Nucleus accumbens (tissue), 56 donors: ENCODE results near the gene MAST2.
"Not testable (repeated sequence)": the region's sequence is repeated elsewhere in the genome, so short reads cannot be mapped to it uniquely, and the experiment has no call there.

ENCODE experiments used
- DNase-seq, 56 donors: peaks; one replicate each; lab custom pipeline; 2025; lab: John Stamatoyannopoulos, UW

The MAST2 gene

DNA sequence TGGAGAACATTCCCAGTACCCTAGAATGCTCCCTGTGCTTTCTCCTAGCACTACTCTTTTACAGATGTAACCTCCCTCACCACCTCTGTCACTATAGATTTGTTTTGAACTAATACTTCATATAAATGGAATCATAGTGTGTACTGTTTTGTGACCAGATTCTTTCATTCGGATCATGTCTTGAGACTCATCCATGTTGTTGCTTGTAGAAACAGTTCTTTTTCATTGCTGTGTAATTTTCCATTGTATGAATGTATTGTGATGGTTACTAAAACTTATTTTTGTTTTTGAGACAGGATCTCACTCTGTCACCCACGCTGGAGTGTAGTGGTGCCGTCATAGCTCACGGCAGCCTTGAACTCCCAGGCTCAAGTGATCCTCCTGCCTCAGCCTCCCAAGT, 2.7 kb downstream of the MAST2 start:
- no peak for DNase-seq

DNA sequence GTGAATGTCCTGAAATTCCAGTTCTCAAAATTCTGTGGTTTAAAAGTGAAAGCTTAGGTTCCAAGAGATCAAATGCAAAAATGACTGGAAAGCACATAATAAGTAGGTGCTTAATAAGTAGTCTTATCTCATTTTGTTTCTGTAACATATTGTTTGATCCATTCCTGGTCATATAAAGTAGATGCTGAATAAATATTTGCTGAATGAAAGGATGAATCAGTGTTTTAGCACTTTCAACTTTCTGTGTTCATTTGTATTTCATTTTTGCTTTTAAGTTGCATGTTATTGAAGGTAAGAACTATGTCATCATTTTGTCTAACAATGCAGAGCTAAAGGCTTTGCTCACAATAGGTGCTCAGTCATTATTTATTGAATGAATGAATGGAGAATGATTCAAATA, 6.3 kb downstream of the MAST2 start:
- DNase-seq, result no peak

DNA sequence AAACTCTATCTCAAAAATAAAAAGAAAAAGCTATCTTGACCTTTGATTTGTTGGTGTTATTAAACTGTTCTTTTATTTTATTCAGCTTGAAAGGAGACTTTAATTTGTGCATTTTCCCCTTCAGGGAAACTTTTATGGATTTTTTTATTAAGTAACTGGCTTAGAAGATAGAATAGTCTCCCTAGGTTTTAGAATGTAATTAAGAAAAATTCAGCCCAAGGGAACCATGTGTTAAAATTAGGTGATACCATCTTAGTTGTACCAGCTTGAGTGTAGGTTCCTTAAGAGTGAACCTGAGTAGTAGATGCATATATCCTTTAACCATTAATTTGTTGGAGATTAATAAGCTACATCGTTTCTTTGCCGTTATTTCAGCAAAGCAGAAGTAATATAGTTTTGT, 11.4 kb downstream of the MAST2 start:
- DNase-seq, result no peak

DNA sequence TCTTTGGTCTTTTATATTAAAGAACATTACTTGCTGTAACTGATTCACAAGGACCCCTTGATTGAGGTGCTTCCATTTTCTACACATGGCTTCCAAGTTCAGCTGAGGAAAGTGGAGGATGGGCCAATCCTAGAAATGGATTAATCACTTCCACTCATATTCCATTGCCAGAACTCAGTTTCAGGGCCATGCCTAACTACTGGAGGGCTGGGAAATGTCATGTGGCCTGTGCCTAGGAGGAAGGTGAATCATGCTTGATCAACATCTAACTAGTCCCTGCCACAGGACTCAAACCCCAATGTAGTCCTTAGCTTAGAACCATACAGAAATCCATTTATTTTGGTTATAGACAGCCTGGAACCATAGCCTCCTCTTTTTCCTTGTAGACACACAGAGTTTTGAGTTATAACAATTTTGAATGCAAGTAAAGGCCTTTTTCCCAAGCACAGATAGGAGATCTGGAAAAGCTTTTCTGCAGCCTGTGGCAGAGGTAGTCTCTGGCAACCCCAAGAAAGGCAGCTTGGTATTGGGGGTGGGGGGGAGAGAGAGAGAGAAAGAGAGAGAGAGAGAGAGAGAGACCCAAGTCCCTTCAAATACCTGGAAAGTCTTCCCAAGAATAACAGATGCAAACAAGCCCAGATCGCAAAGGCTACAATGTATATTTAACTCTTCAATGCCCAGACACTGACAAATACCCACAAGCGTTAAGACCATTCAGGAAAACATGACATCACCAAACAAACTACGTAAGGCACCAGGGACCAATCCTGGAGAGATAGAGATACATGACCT, 12.5 kb downstream of the MAST2 start:
- no peak for DNase-seq

DNA sequence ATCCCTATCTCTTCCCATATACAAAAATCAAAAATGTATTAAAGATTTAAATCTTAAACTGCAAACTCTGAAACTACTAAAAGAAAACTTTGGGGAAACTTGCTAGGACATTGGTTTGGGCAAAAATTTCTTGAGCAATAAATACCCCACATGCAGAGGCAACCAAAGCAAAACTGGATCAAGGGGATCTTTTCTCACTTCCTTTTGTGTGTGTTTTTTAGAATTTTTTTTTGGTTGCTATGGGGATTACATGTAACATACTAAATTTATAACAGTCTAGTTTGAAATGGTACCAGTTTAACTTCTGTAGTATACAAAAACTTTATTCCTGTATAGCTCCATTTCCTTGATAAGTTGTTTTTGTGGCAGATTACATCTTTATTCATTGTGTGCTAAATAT, 16.8 kb downstream of the MAST2 start:
- DNase-seq, result no peak

DNA sequence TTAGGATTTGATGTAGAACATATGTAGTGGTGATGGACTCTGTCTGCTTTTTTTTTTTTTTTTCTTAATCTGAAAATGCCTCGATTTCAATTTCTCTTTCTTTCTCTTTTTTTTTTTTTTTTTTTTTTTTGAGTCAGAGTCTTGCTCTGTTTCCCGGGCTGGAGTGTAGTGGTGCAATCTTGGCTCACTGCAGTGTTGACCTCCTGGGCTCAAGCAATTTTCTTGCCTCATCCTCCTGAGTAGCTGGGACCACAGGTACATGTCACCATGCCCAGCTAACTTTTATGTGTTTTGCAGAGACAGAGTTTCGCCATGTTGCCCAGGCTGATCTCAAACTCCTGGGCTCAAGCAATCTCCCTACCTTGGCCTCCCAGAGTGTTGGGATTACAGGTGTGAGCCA, 17.4 kb downstream of the MAST2 start:
- DNase-seq, result no peak

DNA sequence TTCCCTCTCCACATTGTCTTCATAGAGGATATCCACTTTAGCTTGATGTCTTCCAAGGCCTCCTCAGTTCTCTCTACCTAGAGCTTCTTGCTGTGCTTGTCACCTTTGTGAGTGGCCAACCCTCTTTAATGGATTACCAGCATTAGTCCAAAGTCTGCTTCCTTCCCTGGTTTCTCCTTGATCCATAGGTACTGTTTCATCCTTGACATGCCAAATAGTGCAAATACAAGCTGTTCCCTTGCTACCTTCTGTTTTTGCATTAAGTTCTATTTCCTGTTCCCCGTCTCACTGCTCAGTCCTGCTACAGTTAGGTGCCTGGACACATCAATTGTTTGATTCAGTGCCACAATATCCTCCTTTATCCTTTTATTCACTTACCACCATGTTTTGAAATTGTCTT, 19.2 kb downstream of the MAST2 start:
- no peak for DNase-seq

DNA sequence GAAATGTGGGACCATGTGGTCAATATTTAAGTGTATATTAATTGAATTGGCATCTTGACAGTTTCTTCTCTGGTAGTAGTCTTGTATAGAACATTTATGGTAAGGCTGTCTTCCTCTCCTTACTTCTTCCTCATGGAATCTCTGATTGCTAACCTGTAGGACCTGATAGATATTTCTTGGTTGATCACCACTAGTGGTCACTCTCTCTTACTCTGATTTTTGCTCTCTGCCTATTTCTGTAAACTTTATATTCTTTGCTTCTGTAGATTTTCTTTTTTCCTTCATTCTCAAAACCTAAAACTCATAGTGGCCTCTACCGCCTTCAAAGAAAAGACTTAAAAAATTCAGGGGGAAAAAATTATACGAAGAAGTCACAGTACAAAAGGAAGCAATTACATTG, 21.2 kb downstream of the MAST2 start:
- no peak for DNase-seq

DNA sequence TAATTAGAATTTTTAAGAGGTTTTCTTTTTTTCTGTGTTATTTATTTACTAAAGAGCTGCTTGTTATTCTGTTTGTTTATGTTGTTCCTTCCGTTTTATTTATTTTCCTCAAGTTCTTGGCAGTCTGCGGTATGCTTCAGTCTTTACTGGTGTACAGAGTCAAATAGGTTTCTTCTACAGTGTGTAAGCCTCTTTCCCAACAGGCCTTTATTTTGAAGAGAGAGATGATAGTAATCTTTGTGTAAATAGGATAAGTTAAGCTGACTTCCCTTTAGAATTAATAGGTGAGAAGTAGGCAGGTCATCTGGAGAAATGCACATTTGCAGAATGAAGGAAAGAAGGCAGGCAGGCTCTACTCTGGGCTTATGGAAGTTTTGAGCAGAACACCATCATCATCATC, 23.8 kb downstream of the MAST2 start:
- no peak for DNase-seq

DNA sequence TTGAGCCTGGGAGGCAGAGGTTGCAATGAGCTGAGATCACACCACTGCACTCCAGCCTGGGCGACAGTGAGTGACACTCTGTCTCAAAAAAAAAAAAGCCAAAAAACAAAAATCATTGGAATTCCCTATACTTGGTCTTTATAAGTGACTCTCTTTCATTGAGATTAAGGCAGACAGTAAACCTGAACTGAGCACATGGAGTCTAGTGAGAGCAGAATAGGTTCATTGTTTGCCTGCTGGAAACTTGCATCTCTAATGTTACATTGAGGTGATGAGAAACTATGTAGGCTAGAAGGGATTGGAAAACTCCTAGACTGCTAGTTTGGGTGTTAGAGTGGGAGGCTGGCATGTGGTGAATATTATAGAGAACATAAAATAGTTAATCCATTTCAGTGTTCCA, 25.4 kb downstream of the MAST2 start:
- no peak for DNase-seq

DNA sequence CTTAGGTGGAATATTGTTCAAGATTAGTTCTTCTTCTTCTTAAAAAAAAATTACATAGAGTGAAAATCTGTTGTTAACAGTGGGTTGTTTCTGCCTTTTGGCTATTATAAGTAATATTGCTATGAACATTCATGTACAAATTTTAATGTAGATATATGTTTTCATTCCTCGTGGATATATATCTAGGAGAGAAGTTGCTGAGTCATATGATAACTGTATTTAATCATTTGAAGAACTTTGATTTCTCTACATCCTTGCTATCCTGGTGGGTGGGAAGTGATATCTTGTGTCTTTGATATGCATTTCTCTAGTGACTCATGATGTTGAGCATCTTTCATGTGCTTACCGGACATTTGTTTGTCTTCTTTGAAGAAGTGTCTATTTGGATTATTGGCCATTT, 29.9 kb downstream of the MAST2 start:
- no peak for DNase-seq

DNA sequence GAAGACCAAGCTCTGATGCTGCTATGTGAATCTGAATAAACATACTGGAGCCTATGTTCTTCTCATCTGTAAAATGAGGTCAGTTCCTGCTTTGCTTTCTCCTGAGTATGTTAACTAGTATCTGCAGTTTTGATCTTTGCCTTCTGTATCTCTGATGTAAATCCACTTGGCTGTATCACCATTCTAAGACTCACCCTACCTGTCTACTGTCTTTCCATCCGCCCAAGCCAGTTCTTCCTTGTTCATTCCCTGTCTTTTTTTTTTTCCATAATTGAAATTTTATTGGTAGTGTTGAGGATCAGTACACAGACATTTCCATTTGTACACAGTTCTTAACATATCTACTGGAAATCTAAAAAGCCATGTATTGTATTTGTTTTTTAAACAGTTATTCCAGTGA, 31.3 kb downstream of the MAST2 start:
- DNase-seq, result no peak

DNA sequence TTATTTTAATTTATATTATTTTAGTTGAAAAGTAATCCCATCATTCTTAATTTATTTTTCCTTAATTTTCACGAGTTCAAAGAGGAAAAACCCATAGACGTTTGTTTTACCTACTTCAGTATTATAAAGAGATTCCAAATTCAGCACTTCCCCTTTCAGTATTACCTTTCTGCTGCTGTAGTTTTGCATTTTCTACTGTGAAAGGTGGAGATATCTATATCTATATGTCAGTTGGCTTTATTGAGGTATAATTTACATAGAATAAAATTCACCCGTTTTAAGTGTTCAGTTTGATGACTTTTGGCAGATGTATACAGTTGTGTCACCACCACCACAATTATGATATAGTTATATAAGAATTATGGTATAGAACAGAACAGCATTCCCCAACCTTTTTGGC, 33.0 kb downstream of the MAST2 start:
- DNase-seq, result no peak

DNA sequence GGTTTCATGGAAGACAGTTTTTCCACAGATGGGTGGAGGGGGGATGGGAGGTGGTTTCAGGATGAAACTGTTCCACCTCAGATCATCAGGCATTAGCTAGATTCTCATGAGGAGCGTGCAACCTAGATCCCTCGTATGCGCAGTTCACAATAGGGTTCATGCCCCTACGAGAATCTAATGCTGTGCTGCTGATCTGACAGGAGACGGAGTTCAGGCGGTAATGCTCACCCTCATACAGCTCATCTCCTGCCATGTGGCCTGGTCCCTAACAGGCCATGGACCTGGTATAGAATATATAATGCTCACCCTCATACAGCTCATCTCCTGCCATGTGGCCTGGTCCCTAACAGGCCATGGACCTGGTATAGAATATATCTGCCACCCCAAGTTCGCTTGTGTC, 33.4 kb downstream of the MAST2 start:
- not testable (repeated sequence) for DNase-seq

DNA sequence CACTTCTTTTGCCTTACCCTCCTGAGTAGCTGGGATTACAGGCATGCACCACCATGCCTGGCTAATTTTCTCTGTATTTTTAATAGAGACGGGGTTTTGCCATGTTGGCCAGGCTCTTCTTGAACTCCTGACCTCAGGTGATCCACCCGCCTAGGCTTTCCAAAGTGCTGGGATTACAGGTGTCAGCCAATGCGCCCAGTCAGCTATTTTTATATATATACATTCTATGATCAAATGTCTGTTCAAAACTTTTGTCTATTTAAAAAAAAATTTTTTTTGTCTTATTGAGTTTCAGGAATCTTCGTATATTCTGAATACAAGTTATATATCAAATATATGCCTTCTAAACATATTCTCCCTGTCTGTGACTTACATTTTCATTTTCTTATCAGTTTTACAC, 34.9 kb downstream of the MAST2 start:
- not testable (repeated sequence) for DNase-seq

DNA sequence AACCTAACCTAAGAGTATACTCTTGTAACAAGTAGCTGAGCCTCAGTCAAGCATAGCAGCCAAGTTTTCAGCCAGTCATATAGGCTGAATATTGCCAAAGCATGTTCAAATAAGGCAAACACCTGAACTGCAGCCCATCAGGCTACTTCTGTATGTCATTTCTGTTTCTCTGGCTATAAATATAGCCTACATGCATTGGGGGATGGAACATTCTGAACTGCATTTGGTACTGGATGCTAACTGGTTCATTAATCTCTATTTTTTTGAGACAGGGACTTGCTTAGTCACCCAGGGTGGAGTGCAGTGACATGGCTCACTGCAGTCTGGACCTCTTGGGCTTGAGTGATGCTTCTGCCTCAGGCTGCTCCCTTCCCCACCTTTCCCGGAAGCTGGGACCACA, 37.3 kb downstream of the MAST2 start:
- DNase-seq, result no peak

DNA sequence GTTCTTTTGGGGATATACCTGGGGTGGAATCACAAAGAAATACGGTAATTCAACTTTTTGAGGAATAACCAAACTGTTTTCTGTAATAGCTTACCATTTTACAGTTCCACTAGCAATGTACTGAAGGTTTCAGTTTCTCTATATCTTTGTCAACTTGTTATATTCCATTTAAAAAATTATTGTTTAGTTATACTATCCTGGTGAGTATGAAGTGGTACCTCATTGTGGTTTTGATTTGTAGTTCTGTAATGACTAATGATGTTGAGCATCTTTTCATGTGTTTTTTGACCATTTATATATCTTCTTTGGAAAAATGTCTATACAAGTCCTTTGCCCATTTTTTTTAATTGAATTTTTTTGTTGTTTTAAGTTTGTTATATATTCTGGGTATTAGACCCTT, 39.4 kb downstream of the MAST2 start:
- no peak for DNase-seq

DNA sequence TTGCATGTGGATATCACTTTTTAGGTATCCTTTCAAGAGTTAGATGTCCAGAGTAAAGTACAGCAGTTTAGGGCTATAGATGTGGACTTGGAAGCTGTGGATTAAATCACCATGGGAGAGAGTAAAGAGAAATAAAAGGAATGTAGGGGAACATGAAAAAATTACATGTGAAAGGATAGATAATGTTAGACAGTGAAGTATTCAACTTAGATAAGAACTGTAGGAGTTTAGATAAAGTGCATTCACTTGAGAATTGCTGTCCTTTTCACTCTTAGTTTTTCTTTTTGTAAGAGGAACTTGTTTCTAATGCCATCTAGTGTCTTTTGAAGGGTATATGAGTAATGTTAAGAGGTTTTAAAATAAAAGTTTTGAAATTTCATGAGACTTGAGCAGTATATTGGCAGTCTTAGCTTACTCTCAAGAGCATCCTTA, 40.1 kb downstream of the MAST2 start:
- no peak for DNase-seq

DNA sequence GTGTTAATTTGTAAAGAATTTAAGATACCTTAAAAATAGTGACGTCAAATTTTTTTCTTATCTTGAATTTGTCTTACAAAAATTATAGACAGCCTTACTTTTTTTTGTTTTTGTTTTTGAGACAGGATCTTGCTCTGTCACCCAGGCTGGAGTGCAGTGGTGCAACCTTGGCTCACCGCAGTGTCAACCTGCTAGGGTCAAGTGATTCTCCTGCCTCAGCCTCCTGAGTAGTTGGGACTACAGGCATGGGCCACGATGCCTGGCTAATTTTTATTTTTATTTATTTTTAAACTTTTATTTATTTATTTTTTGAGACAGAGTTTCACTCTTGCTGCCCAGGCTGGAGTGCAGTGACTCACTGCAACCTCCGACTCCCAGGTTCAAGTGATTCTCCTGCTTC, 40.6 kb downstream of the MAST2 start:
- DNase-seq, result not testable (repeated sequence)

DNA sequence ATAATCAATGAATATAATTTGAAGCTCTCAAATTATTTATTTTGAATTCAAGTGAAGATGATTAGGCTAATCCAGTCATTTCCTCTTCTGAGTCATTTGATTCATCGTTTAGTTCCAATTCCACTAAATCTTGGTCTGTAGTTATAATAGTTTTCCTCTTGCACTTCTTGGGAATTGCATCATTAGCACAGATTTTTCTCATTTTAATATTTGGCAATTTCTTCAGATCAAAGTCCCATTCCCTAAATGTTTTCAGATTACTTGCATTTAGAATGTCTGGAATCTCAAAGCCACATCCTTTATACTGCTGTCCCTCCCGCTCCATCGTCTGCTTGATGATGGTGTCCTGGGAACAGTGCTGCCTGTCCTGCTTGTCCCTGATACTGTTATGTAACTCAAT, 43.5 kb downstream of the MAST2 start:
- DNase-seq, result no peak

DNA sequence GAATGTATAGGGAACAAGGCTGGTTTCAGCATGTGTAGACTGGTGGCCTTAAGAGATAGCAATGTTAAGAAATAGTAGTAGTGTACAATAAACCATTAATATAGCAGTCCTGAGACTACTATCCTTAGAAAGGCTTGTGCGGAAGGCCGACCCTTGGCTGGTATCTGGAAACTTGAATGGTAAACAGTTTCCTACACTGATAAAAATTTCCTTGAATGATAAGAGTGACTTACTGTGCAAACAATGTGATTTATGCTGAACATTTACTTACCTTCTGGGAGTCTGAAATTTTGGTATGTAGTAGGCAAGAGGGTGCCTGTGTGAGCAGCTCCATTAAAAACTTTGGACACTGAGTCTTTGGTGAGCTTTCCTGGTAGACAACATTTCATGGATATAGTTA, 44.7 kb downstream of the MAST2 start:
- DNase-seq, result no peak

DNA sequence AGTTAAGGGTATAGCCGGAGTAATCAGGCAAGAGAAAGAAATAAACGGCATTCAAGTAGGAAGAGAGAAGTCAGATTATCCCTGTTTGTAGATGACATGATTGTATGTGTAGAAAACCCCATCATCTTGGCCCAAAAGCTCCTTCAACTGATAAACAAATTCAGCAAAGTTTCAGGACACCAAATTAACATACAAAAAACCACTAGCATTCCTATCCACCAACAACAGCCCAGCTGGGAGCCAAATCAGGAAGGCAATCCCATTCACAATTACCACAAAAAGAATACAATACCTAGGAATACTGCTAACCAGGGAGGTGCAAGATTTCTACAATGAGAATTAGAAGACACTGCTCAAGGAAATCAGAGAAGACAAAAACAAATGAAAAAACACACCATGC, 45.3 kb downstream of the MAST2 start:
- no peak for DNase-seq

DNA sequence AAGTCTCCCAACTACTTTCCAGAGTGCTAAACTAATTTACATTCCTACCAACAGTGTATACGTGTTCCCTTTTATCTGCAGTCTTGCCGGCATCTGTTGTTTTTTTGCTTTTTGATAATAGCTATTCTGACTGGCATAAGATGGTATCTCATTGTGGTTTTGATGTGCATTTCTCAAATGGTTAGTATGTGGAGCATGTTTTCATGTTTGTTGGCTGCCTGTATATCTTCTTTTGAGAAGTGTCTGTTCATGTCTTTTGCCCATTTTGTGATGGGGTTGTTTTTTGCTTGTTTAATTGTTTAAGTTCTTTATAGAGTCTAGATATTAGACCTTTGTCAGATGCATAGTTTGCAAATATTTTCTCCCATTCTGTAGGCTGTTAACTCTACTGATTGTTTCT, 46.6 kb downstream of the MAST2 start:
- no peak for DNase-seq
